Stomach (tissue), 9 donors: ENCODE data around the gene COL9A3. TPM values are rescaled to one million over a fixed set of nuclear protein-coding genes. Genes with fewer than 3 reads are reported as not detected.

ENCODE experiments used
- DNase-seq, 2 donors: peaks; one replicate each; pipeline versions ENCODE4 v3.0.0 to v3.0.0-alpha.2; 2013 to 2019
- H3K27ac ChIP-seq, 5 donors: fragments of 200-600 bp in 4 of 5; sonication (generic) in 4 of 5; one replicate each; pipeline ENCODE4 v1.5.1; 2013 to 2019; ENCODE audit warnings: mild to moderate bottlenecking in 1 of 5, moderate library complexity in 1 of 5
- H3K27me3 ChIP-seq, 3 donors: fragments of 200-600 bp; sonication (generic); one replicate each; pipeline ENCODE4 v1.5.1; 2017 to 2019; ENCODE audit warnings: mixed run types in 1 of 3
- H3K36me3 ChIP-seq, 4 donors: fragments of 200-600 bp; sonication (generic); 1 replicate in 3 of 4; 2 replicates in 1 of 4; pipeline ENCODE4 v1.5.1; 2016 to 2019
- H3K4me1 ChIP-seq, 4 donors: fragments of 200-600 bp; sonication (generic); one replicate each; pipeline ENCODE4 v1.5.1; 2016 to 2019
- H3K4me3 ChIP-seq, 4 donors: fragments of 200-600 bp; sonication (generic) in 3 of 4; one replicate each; pipeline ENCODE4 v1.5.1; 2016 to 2019; ENCODE audit warnings: mild to moderate bottlenecking in 1 of 4
- H3K9me3 ChIP-seq, 4 donors: fragments of 200-600 bp; sonication (generic); one replicate each; pipeline ENCODE4 v1.5.1; 2016 to 2019
- CTCF ChIP-seq, 7 experiments: fragments of 450-650 bp in 4 of 7; fragments of 200-600 bp in 3 of 7; sonication (generic) in 3 of 7; IDR thresholded peaks; one replicate each; pipeline ENCODE4 v1.5.1; 2016 to 2019; ENCODE audit warnings: antibody characterized with exemption in 7 of 7, control low read depth in 2 of 7, mild to moderate bottlenecking in 1 of 7
- EP300 ChIP-seq: sonication (generic); formaldehyde crosslinking; IDR thresholded peaks from one replicate; pipeline ENCODE4 v1.6.1; 2017; ENCODE audit warnings: antibody characterized with exemption
- POLR2A ChIP-seq, 4 donors: fragments of 450-650 bp; IDR thresholded peaks; one replicate each; pipeline ENCODE4 v1.6.1; 2016; ENCODE audit warnings: antibody characterized with exemption in 4 of 4, control low read depth in 2 of 4, mild to moderate bottlenecking in 1 of 4, moderate library complexity in 1 of 4
- POLR2AphosphoS5 ChIP-seq, 3 donors: sonication (generic); formaldehyde crosslinking; IDR thresholded peaks; one replicate each; pipeline ENCODE4 v1.6.1; 2016; ENCODE audit warnings: antibody characterized with exemption in 3 of 3
- WGBS, 5 donors: extraction: QIAGEN DNeasy Blood & Tissue Kit in 3 of 5; methylation state at CpG; one replicate each; pipeline versions ENCODE4 v1.1.5 to v1.1.7; 2013 to 2018; 5-methylcytosine and 5-hydroxymethylcytosine counted together
- intact Hi-C: fragments of 100-400 bp; cut with DNase I; formaldehyde crosslinking; loops from one replicate; pipeline ENCODE4 v1.15.1; 2023; ENCODE audit warnings: low total_unique reads
- polyA plus RNA-seq, 3 donors: library from polyadenylated mRNA; stranded (reverse); fragments of 200-250 nt; gene quantifications; one replicate each; pipeline ENCODE4 v1.2.3, GENCODE V29; 2013
- total RNA-seq, 5 donors: library from RNA; depleted of rRNA; stranded (reverse); fragments of >200 nt; gene quantifications; one replicate each; pipeline versions ENCODE4 v1.1.0 to v1.2.3, GENCODE V29; 2014 to 2016
- donor health status: healthy with polysubstance abuse.
- donor health status: Bipolar disorder and iron deficiency.
- donor health status: healthy.

Gene COL9A3
- total and polyA plus RNA-seq, 8 donors = 2.3 to 18.2 (median 3.9) TPM; not detected in 3

DNA sequence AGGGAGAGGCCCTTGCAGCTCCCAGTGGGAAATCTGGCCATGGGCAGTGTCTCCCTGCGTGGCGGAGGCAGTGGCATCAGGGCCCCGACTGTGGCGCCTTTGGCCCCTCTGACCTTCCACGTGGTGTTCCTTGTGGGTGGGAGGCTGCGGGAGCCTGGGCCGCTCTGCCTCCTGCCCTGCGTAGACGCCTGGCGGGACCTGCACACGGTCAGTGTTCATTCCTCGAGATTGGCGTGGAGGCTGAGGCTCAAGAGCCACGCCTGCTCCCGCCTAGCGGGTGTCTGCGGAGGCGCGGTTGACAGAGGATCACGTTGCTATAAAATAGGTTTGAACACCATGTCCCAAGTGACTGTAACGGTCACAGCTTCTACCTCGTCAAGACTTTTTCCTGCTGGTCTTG, 14.0 kb downstream of the COL9A3 start:
- peak in 1 of 2 donors; percentile 14 for DNase-seq
- no peak overlapping the region for H3K4me3 ChIP-seq
- intact Hi-C loops = no loop called here
- TF ChIP-seq POLR2AphosphoS5 (IDR thresholded peaks at IDR 0.05) = no peak
- no peak for TF ChIP-seq POLR2A (IDR thresholded peaks at IDR 0.05)
- no peak for TF ChIP-seq CTCF (IDR thresholded peaks at IDR 0.05)
- TF ChIP-seq EP300 = no peak
- no peaks in the 10 kb centered on the region for H3K36me3 ChIP-seq
- peaks cover 0 to 2% (median 0%) of the 10 kb centered on the region in 3 donors for H3K27me3 ChIP-seq
- H3K4me1 ChIP-seq = peaks cover 13 to 30% (median 28%) of the 10 kb centered on the region in 4 donors
- H3K9me3 ChIP-seq = no peaks in the 10 kb centered on the region
- H3K27ac ChIP-seq = peak overlapping the region in 1 of 5 donors; percentile 84
- 63 to 84% (median 76%) methylated on average over 8 to 22 of the region's 22 CpGs for WGBS, 5 donors

DNA sequence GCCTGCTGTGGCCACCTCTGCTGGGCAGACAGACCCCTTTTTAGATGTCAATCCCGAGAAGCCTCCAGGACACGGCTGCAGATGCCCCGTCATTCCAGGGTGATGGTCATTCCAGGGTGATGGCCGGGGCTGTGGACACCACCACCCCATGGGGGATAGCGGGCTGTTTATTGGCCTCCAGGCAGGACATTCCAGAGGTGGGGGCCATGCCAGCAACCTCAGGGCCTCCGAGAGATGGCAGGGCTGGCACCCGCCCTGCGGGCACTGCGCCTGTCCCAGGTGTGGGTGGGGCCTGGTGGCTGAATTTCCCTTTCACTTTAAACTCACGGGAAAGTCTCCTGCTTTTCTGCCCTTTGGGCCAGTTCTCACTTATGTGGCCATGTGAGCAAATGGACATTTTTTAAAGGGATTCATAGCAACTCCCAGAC, 14.5 kb downstream of the COL9A3 start:
- Histone ChIP-seq H3K27ac (peak overlapping the region in 3 of 5 donors; percentile 23 to 84 (median 66)), H3K27me3 (peaks cover 0 to 8% (median 0%) of the 10 kb centered on the region in 3 donors), H3K9me3 (no peaks in the 10 kb centered on the region), H3K4me1 (peaks cover 13 to 30% (median 28%) of the 10 kb centered on the region in 4 donors), H3K4me3 (peak overlapping the region in 1 of 4 donors; percentile 31), H3K36me3 (no peaks in the 10 kb centered on the region)
- WGBS, 5 donors = 40 to 58% (median 45%) methylated on average over 8 to 10 of the region's 10 CpGs
- TF ChIP-seq POLR2A (IDR thresholded peaks at IDR 0.05) (no peak), POLR2AphosphoS5 (IDR thresholded peaks at IDR 0.05) (no peak), CTCF (IDR thresholded peaks at IDR 0.05) (no peak), EP300 (no peak)
- intact Hi-C loops = no loop called here
- DNase-seq = peak; percentile 17 to 84

- no peak for TF ChIP-seq POLR2AphosphoS5 (IDR thresholded peaks at IDR 0.05)
- DNase-seq = no peak
- Histone ChIP-seq H3K36me3 (no peaks in the 10 kb centered on the region), H3K4me1 (peaks cover 13 to 30% (median 28%) of the 10 kb centered on the region in 4 donors), H3K27me3 (peaks cover 0 to 12% (median 0%) of the 10 kb centered on the region in 3 donors), H3K4me3 (peak overlapping the region in 2 of 4 donors; percentile 18 to 31), H3K9me3 (no peaks in the 10 kb centered on the region), H3K27ac (peak overlapping the region in 4 of 5 donors; percentile 23 to 84 (median 55))
- intact Hi-C loops = no loop called here
- WGBS, 5 donors = 35 to 62% (median 49%) methylated on average over 10 of the region's 10 CpGs
These were observed 15.0 kb downstream of the COL9A3 start for GRCh38 chr20:62831854-62832211.

GRCh38 chr20:62832212-62832922, 15.5 kb downstream of the COL9A3 start:
- intact Hi-C loops = no loop called here
- Histone ChIP-seq H3K36me3 (no peaks in the 10 kb centered on the region), H3K9me3 (no peaks in the 10 kb centered on the region), H3K27ac (peak overlapping the region; percentile 15 to 84 (median 44)), H3K4me1 (peaks cover 13 to 30% (median 28%) of the 10 kb centered on the region in 4 donors), H3K27me3 (peaks cover 0 to 17% (median 0%) of the 10 kb centered on the region in 3 donors), H3K4me3 (peak overlapping the region in 2 of 4 donors; percentile 18 to 31)
- 1 to 30% (median 21%) methylated on average over 16 to 22 of the region's 22 CpGs for WGBS, 5 donors
- DNase-seq = peak; percentile 54 to 81
- TF ChIP-seq CTCF (IDR thresholded peaks at IDR 0.05) = no peak
- no peak for TF ChIP-seq POLR2AphosphoS5 (IDR thresholded peaks at IDR 0.05)
- no peak for TF ChIP-seq EP300
- no peak for TF ChIP-seq POLR2A (IDR thresholded peaks at IDR 0.05)
